ENCODE data around the gene GNGT2.

DNA sequence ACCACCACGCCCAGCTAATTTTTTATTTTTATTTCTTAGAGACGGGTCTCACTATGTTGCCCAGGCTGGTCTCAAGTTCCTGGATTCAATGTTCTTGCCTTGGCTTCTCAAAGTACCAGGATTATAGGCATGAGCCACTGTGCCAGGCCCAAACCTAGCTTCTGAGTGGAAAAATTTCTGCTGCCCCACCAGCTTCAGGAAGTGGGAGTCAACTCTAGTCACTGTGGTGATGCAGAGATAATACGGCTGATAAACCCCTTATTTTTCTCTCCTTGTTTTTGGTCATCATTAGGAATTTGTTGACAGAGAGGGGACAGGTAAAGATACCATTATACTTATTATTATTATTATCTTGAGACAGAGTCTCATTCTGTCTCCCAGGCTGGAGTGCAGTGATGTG lies 48.0 kb upstream of the GNGT2 start:
- TF ChIP-seq, protein P1, sequence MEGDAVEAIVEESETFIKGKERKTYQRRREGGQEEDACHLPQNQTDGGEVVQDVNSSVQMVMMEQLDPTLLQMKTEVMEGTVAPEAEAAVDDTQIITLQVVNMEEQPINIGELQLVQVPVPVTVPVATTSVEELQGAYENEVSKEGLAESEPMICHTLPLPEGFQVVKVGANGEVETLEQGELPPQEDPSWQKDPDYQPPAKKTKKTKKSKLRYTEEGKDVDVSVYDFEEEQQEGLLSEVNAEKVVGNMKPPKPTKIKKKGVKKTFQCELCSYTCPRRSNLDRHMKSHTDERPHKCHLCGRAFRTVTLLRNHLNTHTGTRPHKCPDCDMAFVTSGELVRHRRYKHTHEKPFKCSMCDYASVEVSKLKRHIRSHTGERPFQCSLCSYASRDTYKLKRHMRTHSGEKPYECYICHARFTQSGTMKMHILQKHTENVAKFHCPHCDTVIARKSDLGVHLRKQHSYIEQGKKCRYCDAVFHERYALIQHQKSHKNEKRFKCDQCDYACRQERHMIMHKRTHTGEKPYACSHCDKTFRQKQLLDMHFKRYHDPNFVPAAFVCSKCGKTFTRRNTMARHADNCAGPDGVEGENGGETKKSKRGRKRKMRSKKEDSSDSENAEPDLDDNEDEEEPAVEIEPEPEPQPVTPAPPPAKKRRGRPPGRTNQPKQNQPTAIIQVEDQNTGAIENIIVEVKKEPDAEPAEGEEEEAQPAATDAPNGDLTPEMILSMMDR (IDR thresholded peaks at IDR 0.05), result no peak
- no peak for TF ChIP-seq ZFX (IDR thresholded peaks at IDR 0.05; ENCODE audit: borderline replicate concordance)

All from 22Rv1 (cell line).